Smooth muscle cell (in vitro differentiated cells): ENCODE results near the gene TCF4. TPM values are rescaled to one million over a fixed set of nuclear protein-coding genes. Genes with fewer than 3 reads are reported as not detected.

Source experiments
- DNase-seq: peaks from one replicate; lab custom pipeline; 2025; ENCODE audit not compliant: unreplicated experiment; lab: John Stamatoyannopoulos, UW
- H2AFZ ChIP-seq: fragments of 200-600 bp; sonication (generic); 2 replicates; pipeline ENCODE4 v1.6.0; 2016; ENCODE audit warnings: antibody characterized with exemption, low read depth, mild to moderate bottlenecking
- H3F3A ChIP-seq: fragments of 200-600 bp; sonication (generic); 2 replicates; pipeline ENCODE4 v1.6.0; 2017; ENCODE audit warnings: antibody characterized with exemption, low read depth
- H3K27ac ChIP-seq: fragments of 200-600 bp; sonication (generic); 2 replicates; pipeline ENCODE4 v1.5.1; 2016; ENCODE audit warnings: low read depth, mild to moderate bottlenecking
- H3K27me3 ChIP-seq: fragments of 200-600 bp; sonication (generic); 2 replicates; pipeline ENCODE4 v1.6.1; 2016; ENCODE audit warnings: low read depth, mild to moderate bottlenecking
- H3K36me3 ChIP-seq: fragments of 200-600 bp; sonication (generic); 2 replicates; pipeline ENCODE4 v1.5.1; 2016; ENCODE audit warnings: low read depth
- H3K4me1 ChIP-seq: fragments of 200-600 bp; sonication (generic); 2 replicates; pipeline ENCODE4 v1.5.1; 2016; ENCODE audit warnings: low read depth
- H3K4me2 ChIP-seq: fragments of 200-600 bp; sonication (generic); 2 replicates; pipeline ENCODE4 v1.6.0; 2016; ENCODE audit warnings: mild to moderate bottlenecking
- H3K4me3 ChIP-seq: fragments of 200-600 bp; sonication (generic); 2 replicates; pipeline ENCODE4 v1.5.1; 2016; ENCODE audit warnings: mild to moderate bottlenecking
- H3K79me2 ChIP-seq: fragments of 200-600 bp; sonication (generic); 2 replicates; pipeline ENCODE4 v1.6.0; 2016; ENCODE audit warnings: low read depth, mild to moderate bottlenecking
- H3K9ac ChIP-seq: fragments of 200-600 bp; sonication (generic); 2 replicates; pipeline ENCODE4 v1.6.0; 2016; ENCODE audit warnings: low read depth
- H3K9me3 ChIP-seq: fragments of 200-600 bp; sonication (generic); replicated peaks from 2 replicates; pipeline ENCODE4 v1.5.1; 2016; ENCODE audit warnings: low read depth
- H4K20me1 ChIP-seq: fragments of 200-600 bp; sonication (generic); 2 replicates; pipeline ENCODE4 v1.6.0; 2016; ENCODE audit warnings: low read depth
- WGBS: methylation state at CpG from one replicate; pipeline ENCODE4 v1.1.7; 2016; ENCODE audit warnings: low lambda C conversion rate; 5-methylcytosine and 5-hydroxymethylcytosine counted together
- polyA plus RNA-seq: library from polyadenylated mRNA; unstranded; fragments of >200 nt; fragmentation: Nextera tagmentation; extraction: Ambion mirVana; gene quantifications from 2 replicates; pipeline ENCODE4 v1.2.1, GENCODE V29; 2016
- total RNA-seq: library from RNA; depleted of rRNA; stranded (reverse); fragments of >200 nt; gene quantifications from 2 replicates; pipeline ENCODE4 v1.2.3, GENCODE V29; 2014
- TF ChIP-seq, protein P1 (sequence below): fragments of 200-600 bp; sonication (generic); IDR thresholded peaks from 2 replicates; pipeline ENCODE4 v1.5.1; 2017; ENCODE audit warnings: borderline replicate concordance, mild to moderate bottlenecking, antibody characterized with exemption; ENCODE audit not compliant: insufficient read depth, poor library complexity, severe bottlenecking

The TCF4 gene
- total and polyA plus RNA-seq, 2 experiments from 2014 or later = 105 to 120 TPM

DNA sequence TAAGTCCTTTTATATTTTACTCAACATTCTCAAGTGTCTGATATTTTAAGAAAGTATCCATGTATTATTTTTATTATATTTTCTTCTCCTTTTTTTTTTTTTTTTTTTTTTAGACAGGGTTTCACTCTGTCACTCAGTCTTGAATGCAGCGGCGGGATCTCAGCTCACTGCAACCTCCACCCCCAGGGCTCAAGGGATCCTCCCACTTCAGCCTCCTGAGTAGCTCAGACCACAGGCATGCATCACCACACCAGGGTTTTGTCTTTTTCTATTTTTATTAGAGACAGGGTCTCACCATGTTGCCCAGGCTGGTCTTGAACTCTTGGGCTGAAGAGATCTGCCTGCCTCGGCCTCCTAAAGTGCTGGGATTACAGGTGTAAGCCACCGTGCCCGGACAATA lies 212.1 kb downstream of the TCF4 start:
- Histone ChIP-seq H3K79me2 (peaks cover 96% of the 10 kb centered on the region), H3K4me2 (no peak overlapping the region), H3K4me3 (no peak overlapping the region), H3K4me1 (peaks cover 2% of the 10 kb centered on the region), H2AFZ (no peak overlapping the region), H3F3A (peaks cover 17% of the 10 kb centered on the region), H3K27me3 (no peaks in the 10 kb centered on the region), H3K9me3 (no peaks in the 10 kb centered on the region), H3K9ac (no peak overlapping the region), H3K27ac (no peak overlapping the region), H4K20me1 (peaks cover 73% of the 10 kb centered on the region), H3K36me3 (peaks cover 7% of the 10 kb centered on the region)
- DNase-seq = no peak
- TF ChIP-seq, protein P1, sequence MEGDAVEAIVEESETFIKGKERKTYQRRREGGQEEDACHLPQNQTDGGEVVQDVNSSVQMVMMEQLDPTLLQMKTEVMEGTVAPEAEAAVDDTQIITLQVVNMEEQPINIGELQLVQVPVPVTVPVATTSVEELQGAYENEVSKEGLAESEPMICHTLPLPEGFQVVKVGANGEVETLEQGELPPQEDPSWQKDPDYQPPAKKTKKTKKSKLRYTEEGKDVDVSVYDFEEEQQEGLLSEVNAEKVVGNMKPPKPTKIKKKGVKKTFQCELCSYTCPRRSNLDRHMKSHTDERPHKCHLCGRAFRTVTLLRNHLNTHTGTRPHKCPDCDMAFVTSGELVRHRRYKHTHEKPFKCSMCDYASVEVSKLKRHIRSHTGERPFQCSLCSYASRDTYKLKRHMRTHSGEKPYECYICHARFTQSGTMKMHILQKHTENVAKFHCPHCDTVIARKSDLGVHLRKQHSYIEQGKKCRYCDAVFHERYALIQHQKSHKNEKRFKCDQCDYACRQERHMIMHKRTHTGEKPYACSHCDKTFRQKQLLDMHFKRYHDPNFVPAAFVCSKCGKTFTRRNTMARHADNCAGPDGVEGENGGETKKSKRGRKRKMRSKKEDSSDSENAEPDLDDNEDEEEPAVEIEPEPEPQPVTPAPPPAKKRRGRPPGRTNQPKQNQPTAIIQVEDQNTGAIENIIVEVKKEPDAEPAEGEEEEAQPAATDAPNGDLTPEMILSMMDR = no peak
- WGBS = 93% methylated on average over 5 of the region's 5 CpGs

DNA sequence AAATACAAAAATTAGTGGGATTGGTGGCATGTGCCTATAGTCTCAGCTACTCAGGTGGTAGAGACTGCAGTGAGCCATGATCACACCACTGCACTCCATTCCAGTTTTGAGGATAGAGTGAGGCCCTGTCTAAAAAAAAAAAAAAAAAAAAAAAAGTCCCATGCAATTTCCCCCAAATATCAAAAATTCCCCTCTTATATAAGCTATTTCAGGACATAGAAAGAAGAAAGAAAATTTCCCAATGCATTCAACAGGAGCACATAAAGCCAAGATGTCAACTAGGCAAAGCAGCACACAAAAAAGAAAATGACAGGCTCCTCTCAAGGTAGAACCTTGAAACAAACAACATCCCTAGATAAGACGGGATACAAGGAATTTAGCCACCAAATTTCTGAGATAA lies 213.3 kb downstream of the TCF4 start:
- Histone ChIP-seq H3F3A (peaks cover 12% of the 10 kb centered on the region), H3K27me3 (no peaks in the 10 kb centered on the region), H3K79me2 (peaks cover 100% of the 10 kb centered on the region), H3K9ac (no peak overlapping the region), H3K27ac (no peak overlapping the region), H3K36me3 (peaks cover 7% of the 10 kb centered on the region), H3K9me3 (no peaks in the 10 kb centered on the region), H3K4me3 (no peak overlapping the region), H3K4me2 (no peak overlapping the region), H4K20me1 (peaks cover 75% of the 10 kb centered on the region), H3K4me1 (no peaks in the 10 kb centered on the region), H2AFZ (no peak overlapping the region)
- no peak for DNase-seq
- WGBS = 97% methylated on average over 1 of the region's 1 CpG
- TF ChIP-seq, protein P1 = no peak

DNA sequence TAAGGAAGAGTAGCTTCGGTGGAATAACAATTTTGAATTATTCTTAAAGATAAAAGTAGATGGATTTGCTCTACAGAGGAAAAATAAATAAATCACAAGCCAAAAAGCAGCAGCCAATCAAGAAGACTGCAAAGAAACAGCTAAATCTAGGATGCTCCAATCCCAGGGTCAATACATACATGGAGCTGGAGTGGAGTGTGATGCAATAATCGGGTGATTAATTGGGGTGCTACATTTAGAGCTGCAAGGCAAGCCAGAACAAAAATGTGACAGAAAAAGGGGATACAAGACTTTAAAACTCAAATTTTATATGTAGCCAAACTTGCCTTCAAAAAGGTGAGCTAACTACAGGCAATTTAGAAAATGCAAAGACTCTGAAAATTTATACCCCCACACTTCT lies 215.8 kb downstream of the TCF4 start:
- H4K20me1 ChIP-seq = peaks cover 77% of the 10 kb centered on the region
- H3K4me1 ChIP-seq = no peaks in the 10 kb centered on the region
- TF ChIP-seq, protein P1 = no peak
- H3K9me3 ChIP-seq = no peaks in the 10 kb centered on the region
- H3K79me2 ChIP-seq = peaks cover 100% of the 10 kb centered on the region
- no peak overlapping the region for H2AFZ ChIP-seq
- H3K27ac ChIP-seq = no peak overlapping the region
- H3K27me3 ChIP-seq = no peaks in the 10 kb centered on the region
- no peak overlapping the region for H3K9ac ChIP-seq
- H3K4me2 ChIP-seq = no peak overlapping the region
- WGBS = 91% methylated on average over 2 of the region's 2 CpGs
- no peak overlapping the region for H3K4me3 ChIP-seq
- no peaks in the 10 kb centered on the region for H3F3A ChIP-seq
- no peaks in the 10 kb centered on the region for H3K36me3 ChIP-seq
- no peak for DNase-seq

- Histone ChIP-seq H3K4me3 (no peak overlapping the region), H3K4me2 (no peak overlapping the region), H3K9me3 (no peaks in the 10 kb centered on the region), H3K79me2 (peaks cover 99% of the 10 kb centered on the region), H3F3A (no peaks in the 10 kb centered on the region), H3K27ac (no peak overlapping the region), H3K36me3 (no peaks in the 10 kb centered on the region), H3K9ac (no peak overlapping the region), H3K4me1 (no peaks in the 10 kb centered on the region), H4K20me1 (peaks cover 82% of the 10 kb centered on the region), H2AFZ (no peak overlapping the region), H3K27me3 (no peaks in the 10 kb centered on the region)
- no peak for DNase-seq
- TF ChIP-seq, protein P1 = no peak
Measured at GRCh38 chr18:55370936-55371335, 217.1 kb downstream of the TCF4 start.
